MM.1S (cell line): ENCODE results near the gene PUDP.

Experiments
- DNase-seq: peaks from one replicate; pipeline ENCODE4 v3.0.0-alpha.2; 2015
- H2AFZ ChIP-seq: fragments of 300-600 bp; sonication (generic); 2 replicates; pipeline ENCODE4 v1.6.0; 2016; ENCODE audit warnings: antibody characterized with exemption, low read length
- H3F3A ChIP-seq: fragments of 300-600 bp; sonication (generic); 2 replicates; pipeline ENCODE4 v1.6.1; 2016; ENCODE audit warnings: mild to moderate bottlenecking, antibody characterized with exemption, low read length, moderate library complexity, mixed read lengths; ENCODE audit not compliant: insufficient read depth
- H3K27ac ChIP-seq: fragments of 300-600 bp; sonication (generic); 2 replicates; pipeline ENCODE4 v1.5.1; 2016; ENCODE audit warnings: mild to moderate bottlenecking, low read length
- H3K27me3 ChIP-seq: fragments of 300-600 bp; sonication (generic); replicated peaks from 2 replicates; pipeline ENCODE4 v1.6.0; 2016; ENCODE audit warnings: low read length; ENCODE audit not compliant: insufficient read depth
- H3K36me3 ChIP-seq: fragments of 300-600 bp; sonication (generic); replicated peaks from 2 replicates; pipeline ENCODE4 v1.6.1; 2016; ENCODE audit warnings: mild to moderate bottlenecking, low read length, mixed read lengths; ENCODE audit not compliant: insufficient read depth
- H3K4me1 ChIP-seq: fragments of 300-600 bp; sonication (generic); 2 replicates; pipeline ENCODE4 v1.6.1; 2016; ENCODE audit warnings: low read length, mixed read lengths
- H3K4me2 ChIP-seq: fragments of 300-600 bp; sonication (generic); 2 replicates; pipeline ENCODE4 v1.6.0; 2016; ENCODE audit warnings: low read depth, low read length
- H3K4me3 ChIP-seq: fragments of 300-600 bp; sonication (generic); 2 replicates; pipeline ENCODE4 v1.5.1; 2016; ENCODE audit warnings: low read length, mixed read lengths
- H3K79me2 ChIP-seq: fragments of 300-600 bp; sonication (generic); 2 replicates; pipeline ENCODE4 v1.6.1; 2016; ENCODE audit warnings: mixed run types, low read length, mixed read lengths
- H3K9ac ChIP-seq: fragments of 300-600 bp; sonication (generic); 2 replicates; pipeline ENCODE4 v1.6.1; 2016; ENCODE audit warnings: low read length, mixed read lengths
- H3K9me2 ChIP-seq: fragments of 300-600 bp; sonication (generic); replicated peaks from 2 replicates; pipeline ENCODE4 v1.6.1; 2016; ENCODE audit warnings: mild to moderate bottlenecking, low read length, mixed read lengths; ENCODE audit not compliant: insufficient read depth
- H3K9me3 ChIP-seq: fragments of 300-600 bp; sonication (generic); replicated peaks from 2 replicates; pipeline ENCODE4 v1.6.1; 2016; ENCODE audit warnings: mild to moderate bottlenecking, low read length, mixed read lengths; ENCODE audit not compliant: insufficient read depth
- H4K20me1 ChIP-seq: fragments of 300-600 bp; sonication (generic); 2 replicates; pipeline ENCODE4 v1.6.1; 2016; ENCODE audit warnings: mild to moderate bottlenecking, low read length, moderate library complexity, mixed read lengths; ENCODE audit not compliant: insufficient read depth
- EZH2 ChIP-seq: fragments of 300-600 bp; sonication (generic); optimal IDR thresholded peaks from 2 replicates; pipeline ENCODE3; 2017; ENCODE audit warnings: low read depth, mild to moderate bottlenecking, antibody characterized with exemption, low read length, mixed read lengths
- EZH2phosphoT487 ChIP-seq: fragments of 300-600 bp; sonication (generic); IDR thresholded peaks from 2 replicates; pipeline ENCODE4 v1.6.1; 2018; ENCODE audit warnings: antibody characterized with exemption, low read length
- TF ChIP-seq, protein P1 (sequence below): fragments of 300-600 bp; sonication (generic); IDR thresholded peaks from 2 replicates; pipeline ENCODE4 v1.5.1; 2016; ENCODE audit warnings: antibody characterized with exemption, low read length, mixed read lengths

Gene PUDP

DNA sequence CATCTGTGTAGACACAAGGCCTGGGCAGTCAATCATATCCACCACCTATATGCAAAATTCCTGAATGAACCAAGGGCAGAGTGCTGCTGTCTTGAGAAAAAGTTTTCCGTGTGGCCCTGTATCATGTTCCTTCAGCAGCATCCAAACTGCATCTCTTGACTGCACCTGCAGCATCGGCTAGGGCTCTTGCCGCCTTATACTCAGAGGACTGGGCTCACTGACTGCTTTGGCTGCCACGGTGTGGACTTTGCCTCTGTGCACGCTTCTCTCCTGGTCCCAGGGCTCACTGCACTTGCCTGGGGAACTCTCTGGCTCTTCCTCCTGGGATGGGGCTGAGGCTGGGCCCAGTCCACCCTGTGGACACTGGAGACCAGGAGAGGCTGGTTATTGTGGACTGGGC is 39.9 kb downstream of the PUDP start:
- Histone ChIP-seq H4K20me1 (no peaks in the 10 kb centered on the region), H3F3A (no peaks in the 10 kb centered on the region), H3K4me3 (no peak overlapping the region), H3K9me3 (no peaks in the 10 kb centered on the region), H3K36me3 (no peaks in the 10 kb centered on the region; the same call in 1 of the 2 replicates), H3K27me3 (no peaks in the 10 kb centered on the region), H3K27ac (no peak overlapping the region), H3K4me2 (no peak overlapping the region), H2AFZ (no peak overlapping the region), H3K9me2 (no peaks in the 10 kb centered on the region), H3K4me1 (peaks cover 14% of the 10 kb centered on the region; the same call in 1 of the 2 replicates), H3K9ac (no peak overlapping the region), H3K79me2 (no peaks in the 10 kb centered on the region)
- TF ChIP-seq, protein P1, sequence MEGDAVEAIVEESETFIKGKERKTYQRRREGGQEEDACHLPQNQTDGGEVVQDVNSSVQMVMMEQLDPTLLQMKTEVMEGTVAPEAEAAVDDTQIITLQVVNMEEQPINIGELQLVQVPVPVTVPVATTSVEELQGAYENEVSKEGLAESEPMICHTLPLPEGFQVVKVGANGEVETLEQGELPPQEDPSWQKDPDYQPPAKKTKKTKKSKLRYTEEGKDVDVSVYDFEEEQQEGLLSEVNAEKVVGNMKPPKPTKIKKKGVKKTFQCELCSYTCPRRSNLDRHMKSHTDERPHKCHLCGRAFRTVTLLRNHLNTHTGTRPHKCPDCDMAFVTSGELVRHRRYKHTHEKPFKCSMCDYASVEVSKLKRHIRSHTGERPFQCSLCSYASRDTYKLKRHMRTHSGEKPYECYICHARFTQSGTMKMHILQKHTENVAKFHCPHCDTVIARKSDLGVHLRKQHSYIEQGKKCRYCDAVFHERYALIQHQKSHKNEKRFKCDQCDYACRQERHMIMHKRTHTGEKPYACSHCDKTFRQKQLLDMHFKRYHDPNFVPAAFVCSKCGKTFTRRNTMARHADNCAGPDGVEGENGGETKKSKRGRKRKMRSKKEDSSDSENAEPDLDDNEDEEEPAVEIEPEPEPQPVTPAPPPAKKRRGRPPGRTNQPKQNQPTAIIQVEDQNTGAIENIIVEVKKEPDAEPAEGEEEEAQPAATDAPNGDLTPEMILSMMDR: no peak
- TF ChIP-seq EZH2: no peak
- no peak for TF ChIP-seq EZH2phosphoT487
- DNase-seq: no peak

DNA sequence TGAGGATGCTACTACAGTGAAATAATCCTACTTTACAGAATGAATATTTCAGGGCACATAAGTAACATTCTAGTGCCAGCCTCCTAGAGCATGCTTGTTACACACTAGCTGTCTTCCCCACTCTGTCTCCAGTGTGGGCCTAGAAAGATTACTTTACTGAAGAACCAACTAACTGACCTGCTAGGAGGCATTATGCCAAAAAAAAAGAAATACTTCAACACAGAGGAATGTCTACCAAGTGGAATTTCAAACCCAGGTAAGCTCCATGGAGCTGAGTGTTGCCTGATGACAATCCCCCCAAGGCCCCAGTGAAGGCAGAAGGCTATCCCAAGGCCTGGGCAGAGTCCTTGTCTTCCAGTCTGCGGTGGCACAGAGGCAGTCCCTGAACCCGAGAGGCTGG is 41.3 kb downstream of the PUDP start:
- Histone ChIP-seq H3K27ac (no peak overlapping the region), H4K20me1 (no peaks in the 10 kb centered on the region)

DNA sequence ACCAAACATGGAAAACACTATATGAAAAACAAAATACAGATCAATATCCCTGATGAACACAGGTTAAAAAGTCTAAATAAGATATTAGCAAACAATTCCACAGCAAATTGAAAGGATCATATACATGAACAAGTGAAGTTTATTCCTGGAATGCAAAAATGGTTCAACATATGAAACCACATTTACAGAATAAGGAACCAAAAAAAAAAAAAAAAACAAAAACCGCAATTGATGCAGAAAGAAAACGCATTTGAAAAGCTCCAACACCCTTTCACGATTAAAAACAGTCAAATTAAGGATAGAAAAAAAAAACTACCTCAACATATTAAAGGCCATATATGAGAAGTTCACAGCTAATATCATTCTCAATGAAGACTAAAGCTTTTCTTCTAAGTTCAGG is 45.8 kb downstream of the PUDP start:
- no peaks in the 10 kb centered on the region for H3K9me3 ChIP-seq
- H3K4me2 ChIP-seq: no peak overlapping the region
- 0 out of 2 replicates have a peak, but pooled peaks cover 5% of the 10 kb centered on the region for H3K79me2 ChIP-seq
- TF ChIP-seq, protein P1: no peak
- TF ChIP-seq EZH2phosphoT487 (no peak), EZH2 (no peak)
- no peaks in the 10 kb centered on the region for H4K20me1 ChIP-seq
- H3K9ac ChIP-seq: no peak overlapping the region
- no peak overlapping the region for H2AFZ ChIP-seq
- no peaks in the 10 kb centered on the region for H3F3A ChIP-seq
- H3K4me3 ChIP-seq: no peak overlapping the region
- H3K9me2 ChIP-seq: no peaks in the 10 kb centered on the region
- DNase-seq: no peak
- no peak overlapping the region for H3K27ac ChIP-seq
- H3K27me3 ChIP-seq: no peaks in the 10 kb centered on the region
- no peaks in the 10 kb centered on the region; the same call in 1 of the 2 replicates for H3K36me3 ChIP-seq
- H3K4me1 ChIP-seq: no peaks in the 10 kb centered on the region

More for the DNA sequence above, 41.3 kb downstream of the PUDP start:
- no peaks in the 10 kb centered on the region for H3F3A ChIP-seq
- TF ChIP-seq, protein P1: no peak
- TF ChIP-seq EZH2 (no peak), EZH2phosphoT487 (no peak)
- H2AFZ ChIP-seq: no peak overlapping the region
- no peaks in the 10 kb centered on the region; the same call in 1 of the 2 replicates for H3K36me3 ChIP-seq
- no peak overlapping the region for H3K4me3 ChIP-seq
- H3K4me2 ChIP-seq: no peak overlapping the region
- 0 out of 2 replicates have a peak, but pooled peaks cover 5% of the 10 kb centered on the region for H3K79me2 ChIP-seq
- H3K4me1 ChIP-seq: peaks cover 14% of the 10 kb centered on the region; the same call in 1 of the 2 replicates
- no peak for DNase-seq
- H3K27me3 ChIP-seq: no peaks in the 10 kb centered on the region
- H3K9me3 ChIP-seq: no peaks in the 10 kb centered on the region
- H3K9ac ChIP-seq: no peak overlapping the region
- no peaks in the 10 kb centered on the region for H3K9me2 ChIP-seq
